Thoracic aorta (tissue), 2 donors: Measurements from ENCODE around the gene CYP2D6. TPM values are rescaled to one million over a fixed set of nuclear protein-coding genes. Genes with fewer than 3 reads are reported as not detected.

Source experiments
- ATAC-seq: fragments of 150-250 bp; one replicate; pipeline ENCODE4 v1.8.0; 2017; ENCODE audit warnings: low read depth; ENCODE audit not compliant: insufficient number of reproducible peaks, low FRiP score
- DNase-seq: peaks from one replicate; pipeline ENCODE4 v3.0.0-alpha.2; 2020; ENCODE audit warnings: low spot score
- H3K27ac ChIP-seq, 2 donors: fragments of 200-600 bp; sonication (generic); 1 replicate in 1 of 2; 2 replicates in 1 of 2; pipeline ENCODE4 v1.5.1; 2016; ENCODE audit warnings: mild to moderate bottlenecking in 2 of 2, moderate library complexity in 2 of 2
- H3K27me3 ChIP-seq: fragments of 200-600 bp; sonication (generic); replicated peaks from 2 replicates; pipeline ENCODE4 v1.6.0; 2016; ENCODE audit warnings: mild to moderate bottlenecking; ENCODE audit not compliant: insufficient read depth
- H3K36me3 ChIP-seq: fragments of 200-600 bp; sonication (generic); one replicate; pipeline ENCODE4 v1.5.1; 2016
- H3K4me1 ChIP-seq, 2 donors: fragments of 200-600 bp; sonication (generic); 1 replicate in 1 of 2; 2 replicates in 1 of 2; pipeline versions ENCODE4 v1.5.1 to v1.6.0; 2016; ENCODE audit warnings: low read depth in 2 of 2, mild to moderate bottlenecking in 1 of 2; ENCODE audit not compliant: control insufficient read depth in 1 of 2
- H3K4me3 ChIP-seq: fragments of 200-600 bp; sonication (generic); 2 replicates; pipeline ENCODE4 v1.5.1; 2016; ENCODE audit warnings: mild to moderate bottlenecking
- H3K9me3 ChIP-seq: fragments of 200-600 bp; sonication (generic); 2 replicates; pipeline ENCODE4 v1.5.1; 2016
- CTCF ChIP-seq: fragments of 200-600 bp; sonication (generic); IDR thresholded peaks from one replicate; pipeline ENCODE4 v1.5.1; 2019; ENCODE audit warnings: antibody characterized with exemption
- total RNA-seq, 2 donors: library from RNA; depleted of rRNA; stranded (reverse); fragments of >200 nt; gene quantifications; one replicate each; pipeline versions ENCODE4 v1.1.0 to v1.2.3, GENCODE V29; 2016

The CYP2D6 gene
- total RNA-seq, 2 donors from 2014 or later: not detected

GRCh38 chr22:42156598-42156997 is 26.0 kb upstream of the CYP2D6 start:
- H3K9me3 ChIP-seq: no peaks in the 10 kb centered on the region
- no peaks in the 10 kb centered on the region for H3K4me1 ChIP-seq
- no peak overlapping the region for H3K27ac ChIP-seq
- no peak for TF ChIP-seq CTCF
- DNase-seq: no peak
- H3K36me3 ChIP-seq: peaks cover 4% of the 10 kb centered on the region
- ATAC-seq: no peak
- H3K4me3 ChIP-seq: no peak overlapping the region
- no peaks in the 10 kb centered on the region for H3K27me3 ChIP-seq

- Histone ChIP-seq H3K27me3 (no peaks in the 10 kb centered on the region), H3K4me3 (no peak overlapping the region), H3K36me3 (peaks cover 4% of the 10 kb centered on the region), H3K27ac (no peak overlapping the region), H3K4me1 (no peaks in the 10 kb centered on the region), H3K9me3 (no peaks in the 10 kb centered on the region)
- DNase-seq (no peak), ATAC-seq (no peak)
- TF ChIP-seq CTCF: no peak
Observed at GRCh38 chr22:42156121-42156520, 25.5 kb upstream of the CYP2D6 start.

GRCh38 chr22:42155053-42155543 is 24.5 kb upstream of the CYP2D6 start:
- H3K9me3 ChIP-seq: no peaks in the 10 kb centered on the region
- no peak for ATAC-seq
- no peak for TF ChIP-seq CTCF

GRCh38 chr22:42154293-42155052 is 23.9 kb upstream of the CYP2D6 start:
- Histone ChIP-seq H3K4me3 (no peak overlapping the region), H3K27ac (no peak overlapping the region), H3K27me3 (no peaks in the 10 kb centered on the region), H3K4me1 (no peaks in the 10 kb centered on the region), H3K9me3 (no peaks in the 10 kb centered on the region), H3K36me3 (peaks cover 4% of the 10 kb centered on the region)
- ATAC-seq: no peak
- DNase-seq: no peak
- TF ChIP-seq CTCF: no peak

More at GRCh38 chr22:42155053-42155543, 24.5 kb upstream of the CYP2D6 start:
- H3K4me3 ChIP-seq: no peak overlapping the region
- H3K4me1 ChIP-seq: no peaks in the 10 kb centered on the region
- H3K36me3 ChIP-seq: peaks cover 4% of the 10 kb centered on the region
- no peak overlapping the region for H3K27ac ChIP-seq
- no peaks in the 10 kb centered on the region for H3K27me3 ChIP-seq
- no peak for DNase-seq

- no peaks in the 10 kb centered on the region for H3K27me3 ChIP-seq
- no peak for ATAC-seq
- peaks cover 4% of the 10 kb centered on the region for H3K36me3 ChIP-seq
- no peak for DNase-seq
- no peak overlapping the region for H3K4me3 ChIP-seq
- H3K9me3 ChIP-seq: no peaks in the 10 kb centered on the region
- no peak for TF ChIP-seq CTCF
- H3K27ac ChIP-seq: no peak overlapping the region
- H3K4me1 ChIP-seq: no peaks in the 10 kb centered on the region
Observed at GRCh38 chr22:42152661-42153270, 22.2 kb upstream of the CYP2D6 start.
